Cardiac septum (tissue), 1 donor: Measurements from ENCODE around the gene DHX32. TPM values are rescaled to one million over a fixed set of nuclear protein-coding genes. Genes with fewer than 3 reads are reported as not detected.
A peak's percentile ranks its signal among the peaks of the same experiment; 100 is the strongest.
"Not testable (repeated sequence)": the region's sequence is repeated elsewhere in the genome, so short reads cannot be mapped to it uniquely, and the experiment has no call there.

Source experiments
- DNase-seq: peaks from one replicate; pipeline ENCODE4 v3.0.0-alpha.2; 2020; ENCODE audit warnings: low spot score
- intact Hi-C: fragments of 100-400 bp; cut with DNase I; formaldehyde crosslinking; loops from one replicate; pipeline ENCODE4 v1.14.0; 2022
- total RNA-seq: library from RNA; stranded (reverse); fragmentation: NEBNext Ultra II Directional; extraction: Animal tissue kit (Norgen Biotek cat#: 25700); gene quantifications from one replicate; pipeline ENCODE4 v1.2.1, GENCODE V29; 2021
- donor health status: DM: no; HTN: no; CAD: no.

The DHX32 gene
- total RNA-seq, 1 donor from 2014 or later: 45.1 TPM

DNA sequence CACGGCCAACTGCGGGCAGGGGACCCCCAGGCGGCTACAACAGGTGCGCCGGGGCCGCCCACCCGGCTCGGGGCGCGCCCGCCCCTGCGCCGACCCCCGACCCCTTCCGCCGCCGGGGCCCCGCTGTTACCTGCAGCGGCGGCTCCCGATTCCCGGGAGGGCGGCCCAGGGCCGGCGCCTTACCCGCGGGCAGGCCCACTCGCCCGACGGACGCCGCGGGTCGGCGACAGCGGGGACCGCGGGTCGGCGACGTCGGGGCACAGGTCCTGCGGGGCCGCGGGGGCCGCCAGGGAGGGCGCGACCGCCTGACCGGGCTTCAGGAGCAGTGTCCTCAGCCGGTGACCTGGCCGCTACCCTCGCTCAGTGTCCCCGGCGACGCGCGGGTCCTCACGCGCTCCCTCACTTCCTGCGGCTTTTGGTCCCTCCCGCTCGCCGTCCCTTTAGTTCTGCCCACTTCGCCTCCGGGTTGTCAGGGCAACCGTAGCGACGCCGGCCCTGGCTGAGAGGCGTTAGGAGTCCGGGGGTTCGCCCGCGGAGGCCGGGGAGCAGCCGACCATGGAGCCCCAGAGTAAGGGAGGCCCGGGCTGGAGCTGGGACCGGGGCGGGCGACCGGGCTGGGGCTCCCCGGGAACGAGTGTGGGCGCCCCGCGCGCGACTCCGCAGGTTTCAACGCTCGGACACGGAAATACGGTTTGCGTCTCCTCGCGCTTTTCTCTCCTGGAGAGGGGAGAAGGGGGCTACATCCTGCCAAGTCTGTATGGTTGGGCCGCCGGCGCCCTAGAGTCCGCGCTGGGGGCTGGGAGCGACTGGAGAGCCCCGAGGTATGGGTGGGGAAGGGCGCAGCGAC, 15.2 kb upstream of the DHX32 start, which contains the start of gene FANK1:
FANK1 (plus strand) TSS at position 477 of the 847 bp plus-strand sequence; CDS start at position 556, 79 bp downstream.
- intact Hi-C loops: not testable (repeated sequence)
- DNase-seq: peak; percentile 93

DNA sequence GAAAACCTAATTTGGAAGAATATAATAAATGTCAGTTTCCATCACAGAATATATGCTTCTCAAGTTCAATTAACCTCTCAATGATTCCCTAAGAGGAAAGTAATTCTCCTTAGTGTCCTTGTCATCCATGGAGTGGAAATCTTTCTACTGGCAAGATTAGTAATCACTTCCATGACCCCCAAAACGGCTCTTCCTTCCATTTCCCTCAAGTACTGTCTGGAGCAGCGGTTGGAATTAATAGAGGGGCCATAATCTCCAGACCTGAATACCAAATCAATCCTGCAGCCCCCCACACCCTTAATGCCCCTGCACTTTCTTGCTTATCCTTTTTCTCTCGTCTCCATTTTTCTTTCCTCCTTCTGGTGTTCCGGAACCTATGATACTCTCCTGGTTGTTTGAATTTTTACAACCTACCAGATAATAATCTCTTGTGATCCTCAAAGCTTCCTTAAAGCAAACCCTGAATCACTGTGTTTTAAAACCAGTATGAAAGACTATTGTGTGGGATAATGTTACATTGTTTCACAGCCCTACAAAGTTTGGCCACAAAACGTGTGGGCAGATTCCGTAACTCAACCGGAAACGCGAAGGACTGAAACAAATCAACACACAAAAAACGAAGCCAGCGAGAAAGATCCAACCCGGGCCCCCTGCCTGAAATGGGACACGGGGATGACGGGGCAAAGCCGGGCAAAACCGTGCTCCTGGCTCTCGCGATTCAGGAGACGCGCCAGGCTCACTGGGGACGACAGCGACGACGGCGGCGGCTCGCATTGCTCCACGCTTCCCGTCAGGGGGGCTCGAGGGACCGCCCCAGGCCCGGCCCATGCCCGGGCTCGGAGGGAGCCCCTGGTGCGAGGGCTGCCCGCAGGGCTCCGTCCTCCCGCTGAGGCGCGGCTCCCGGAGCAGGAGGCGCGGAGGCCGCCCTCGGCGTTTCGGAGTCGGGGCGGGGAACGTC, 14.3 kb upstream of the DHX32 start:
- intact Hi-C loops: not testable (repeated sequence)
- peak; percentile 86 for DNase-seq

DNA sequence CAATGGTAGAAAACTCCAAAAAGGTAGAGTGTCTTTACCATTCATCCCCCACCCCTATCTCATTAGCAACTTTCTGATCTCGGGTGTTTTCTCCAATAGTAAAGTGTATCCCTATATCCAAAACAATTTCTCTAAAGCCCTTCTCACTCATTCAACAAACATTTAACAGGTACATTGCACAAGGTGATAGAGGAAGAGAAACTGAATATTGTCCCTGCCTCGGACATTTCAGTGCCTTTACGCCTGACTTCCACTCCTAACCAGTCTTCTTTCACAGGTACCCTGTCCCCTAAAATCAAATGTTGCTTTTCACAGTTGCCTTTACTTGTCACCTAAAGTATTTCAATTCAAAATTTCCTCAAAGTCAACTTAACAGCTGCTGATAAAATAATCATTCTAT, 13.1 kb upstream of the DHX32 start:
- intact Hi-C loops, DNase-seq: not testable (repeated sequence)

DNA sequence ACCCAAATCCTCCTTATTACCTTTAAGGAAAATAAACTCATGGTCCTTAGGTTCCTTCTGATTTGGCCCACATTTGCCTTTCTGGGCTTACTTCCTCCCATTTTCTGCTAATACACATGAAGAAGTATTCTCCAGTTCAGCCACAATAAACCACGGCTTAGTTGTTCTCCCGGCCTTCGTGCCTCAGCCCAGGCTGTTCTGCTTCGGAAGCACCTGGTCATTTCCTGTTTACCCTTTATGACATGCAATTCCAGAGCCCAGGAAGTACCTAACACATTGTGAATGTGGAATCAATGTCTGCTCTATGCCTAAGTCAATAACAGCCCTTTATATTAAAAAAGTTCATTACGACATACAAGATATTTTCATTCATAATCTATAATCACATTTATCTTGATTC, 11.3 kb upstream of the DHX32 start:
- DNase-seq, intact Hi-C loops: not testable (repeated sequence)

DNA sequence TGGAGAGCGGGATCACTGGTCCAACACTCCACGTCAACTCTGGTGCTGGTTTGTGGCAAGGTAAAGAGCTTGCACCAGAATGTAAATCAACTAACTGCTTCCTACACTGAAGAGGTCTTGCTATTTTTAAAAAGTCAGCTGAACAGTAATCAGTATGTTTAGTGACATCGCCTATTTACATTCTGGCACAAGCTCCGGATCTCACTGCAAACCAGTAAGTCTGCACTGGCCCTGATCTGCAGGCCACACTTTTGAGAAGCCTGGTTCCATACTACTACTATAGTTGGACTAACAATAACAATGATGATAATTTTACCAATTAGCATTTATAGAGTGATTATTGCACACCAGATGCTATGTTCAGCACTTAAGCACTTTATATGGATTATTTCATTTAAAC, 8.3 kb upstream of the DHX32 start:
- DNase-seq, intact Hi-C loops: not testable (repeated sequence)

DNA sequence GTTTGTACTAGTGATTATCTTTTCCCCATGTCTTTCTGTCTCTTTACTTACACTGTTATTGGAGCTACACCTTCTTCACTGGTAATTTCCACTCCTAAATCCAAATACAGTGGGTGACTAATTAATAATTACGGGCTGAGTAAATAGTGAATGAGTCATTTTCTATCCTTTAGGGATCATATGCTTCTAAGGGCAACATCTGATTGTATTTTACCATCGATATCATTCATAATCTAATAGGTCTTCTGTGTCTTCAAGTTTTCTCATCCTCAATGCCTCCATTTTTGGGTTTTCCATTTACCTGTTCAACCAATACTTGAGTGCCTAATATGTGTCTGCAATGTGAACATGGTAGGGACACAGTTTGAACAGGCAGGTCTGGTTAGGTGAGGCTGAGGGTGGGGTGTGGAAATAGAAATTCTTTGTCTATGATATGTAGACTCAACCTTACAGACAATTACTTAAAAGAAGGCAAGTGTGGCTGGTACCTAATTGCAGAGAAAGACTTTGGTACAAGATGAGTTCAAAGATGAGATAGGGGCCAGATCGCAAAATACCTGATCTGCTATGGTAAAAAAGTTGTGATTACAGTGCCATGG, 5.9 kb upstream of the DHX32 start:
- no peak for DNase-seq
- intact Hi-C loops: no loop called here

DNA sequence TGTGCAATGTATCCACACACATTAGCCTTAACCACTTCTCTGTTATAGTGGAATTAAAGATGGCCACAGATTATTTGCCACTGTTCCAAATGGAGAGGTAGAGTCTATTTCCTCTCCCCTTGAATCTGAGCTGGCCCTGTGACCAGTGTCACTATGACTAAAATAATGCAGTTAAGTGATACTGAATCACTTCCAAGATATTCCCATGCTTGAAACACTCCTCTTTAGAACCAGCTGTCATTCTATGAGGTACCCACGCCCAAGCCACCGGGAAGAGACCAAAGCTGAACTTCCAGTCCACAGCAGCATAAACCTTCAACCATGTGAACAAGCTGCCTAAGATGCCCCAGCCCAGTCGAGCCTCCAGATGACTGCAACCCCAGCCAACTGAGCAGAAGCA, 2.1 kb upstream of the DHX32 start:
- no peak for DNase-seq
- intact Hi-C loops: no loop called here

DNA sequence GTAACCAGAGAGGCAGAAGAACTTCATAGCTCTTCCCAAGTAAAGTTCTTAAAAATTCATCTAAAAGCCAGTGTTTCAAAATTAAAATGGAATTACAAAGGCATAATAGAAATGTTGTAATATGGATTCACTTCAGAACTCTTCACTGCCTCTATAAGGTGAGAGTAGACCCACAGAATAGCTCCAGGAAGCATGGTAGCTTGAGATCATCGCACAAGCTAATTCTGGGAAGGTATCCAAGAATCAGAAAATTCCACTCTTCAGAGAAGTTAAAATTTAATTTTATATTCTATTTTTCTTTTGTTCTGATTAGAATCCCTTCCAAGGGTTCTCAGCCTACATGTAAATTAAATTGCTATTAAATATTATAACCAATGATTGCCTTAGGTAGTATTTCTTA, 1.5 kb upstream of the DHX32 start:
- intact Hi-C loops: no loop called here
- no peak for DNase-seq

DNA sequence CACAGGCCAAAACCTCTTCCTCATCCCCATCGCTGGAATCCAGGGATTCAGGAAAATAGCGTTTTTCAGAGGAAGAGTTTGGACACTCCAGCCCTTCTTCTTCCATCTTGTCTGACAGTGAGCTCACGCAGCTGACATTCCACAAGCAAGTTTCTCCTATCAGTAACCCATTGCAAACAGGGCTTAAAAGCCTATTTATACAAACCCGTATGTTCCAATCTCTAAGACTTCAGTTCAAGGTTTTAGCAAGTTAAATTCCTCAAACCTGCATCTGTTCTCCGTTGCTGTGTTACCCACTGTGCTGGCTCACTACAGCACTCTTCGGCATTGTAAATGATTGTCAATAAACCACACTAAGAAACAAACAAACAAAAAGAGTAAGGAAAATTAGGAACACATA, 373 bp downstream of the DHX32 start:
- intact Hi-C loops: no loop called here
- no peak for DNase-seq

DNA sequence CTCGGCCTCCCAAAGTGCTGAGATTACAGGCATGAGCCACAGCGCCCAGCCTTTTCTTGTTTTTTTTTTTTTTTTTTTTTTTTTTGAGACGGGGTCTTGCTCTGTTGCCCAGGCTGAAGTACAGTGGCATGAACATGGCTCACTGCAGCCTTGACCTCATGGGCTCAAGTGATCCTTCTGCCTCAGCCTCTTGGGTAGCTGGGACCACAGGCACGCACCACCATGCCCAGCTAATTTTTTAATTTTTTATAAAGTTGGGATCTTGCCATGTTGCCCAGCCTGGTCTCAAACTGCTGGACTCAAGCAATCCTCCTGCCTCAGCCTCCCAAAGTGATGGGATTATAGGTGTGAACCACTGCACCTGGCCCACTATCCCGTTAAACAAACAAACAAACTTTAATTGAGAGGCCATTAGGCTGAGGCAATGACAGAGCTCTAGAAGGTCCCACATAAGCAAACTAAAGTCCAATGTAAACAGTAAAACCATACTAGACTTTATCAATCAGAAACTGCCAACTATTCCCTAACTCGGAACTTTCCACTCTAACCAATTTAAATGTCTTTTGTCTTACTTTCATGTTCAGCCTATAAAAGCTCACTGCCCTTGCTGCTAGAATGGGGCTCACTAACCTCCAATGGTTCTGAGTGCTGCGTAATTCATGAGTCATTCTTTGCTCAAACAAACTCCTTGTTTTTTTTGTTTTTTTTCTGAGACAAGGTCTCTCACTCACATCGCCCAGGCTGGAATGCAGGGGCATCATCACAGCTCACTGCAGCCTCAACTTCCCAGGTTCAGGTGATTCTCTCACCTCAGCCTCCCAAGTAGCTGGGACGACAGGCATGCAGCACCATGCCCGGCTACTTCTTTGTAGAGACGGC, 1.9 kb downstream of the DHX32 start:
- intact Hi-C loops: no loop called here
- no peak for DNase-seq

DNA sequence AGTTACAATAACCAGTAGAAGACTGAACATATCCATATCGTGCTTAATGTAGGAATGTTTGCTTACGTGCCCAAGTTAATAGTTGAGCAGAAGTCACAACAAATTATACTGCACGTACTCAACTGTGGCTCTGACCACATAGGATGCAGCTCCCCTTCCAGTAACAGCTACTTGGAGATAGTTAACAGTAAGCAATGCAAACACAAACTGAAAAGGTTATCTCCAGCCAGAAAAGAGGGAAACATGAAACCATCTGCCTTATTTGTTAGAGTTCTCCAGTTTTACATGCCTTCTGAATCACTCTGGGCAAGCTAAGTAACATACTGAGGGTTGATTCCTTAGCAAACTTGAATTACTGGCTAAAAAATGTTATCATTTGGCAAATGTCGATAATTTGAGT, 9.8 kb downstream of the DHX32 start:
- intact Hi-C loops: no loop called here
- no peak for DNase-seq

DNA sequence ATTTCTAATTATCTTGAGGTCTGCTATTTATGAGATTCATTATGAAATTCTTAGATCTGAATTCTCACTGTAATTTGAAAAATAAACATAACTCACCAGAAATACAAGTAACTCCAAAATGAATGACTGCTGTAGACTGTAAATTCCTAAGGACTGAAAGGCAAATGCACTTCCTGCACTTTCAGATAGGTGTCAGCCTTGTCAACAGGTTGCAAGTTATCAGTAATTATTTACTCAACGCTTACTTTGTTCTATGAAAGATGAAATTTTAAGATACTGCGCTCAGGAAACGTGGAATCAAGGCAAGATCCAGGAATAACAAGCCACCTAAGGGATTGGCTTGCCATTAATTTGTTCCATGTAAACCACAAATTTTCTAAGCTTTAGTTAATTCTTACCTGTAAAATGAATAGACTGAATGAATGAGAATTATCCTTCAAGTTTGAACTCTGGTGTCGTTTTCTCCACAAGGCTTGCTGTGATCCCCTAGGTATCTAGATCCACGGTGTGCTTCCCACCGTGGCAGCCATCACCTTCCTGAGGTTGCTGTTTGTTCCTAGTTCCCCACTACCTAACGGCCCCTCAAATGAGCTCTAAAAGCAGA, 12.6 kb downstream of the DHX32 start:
- no peak for DNase-seq
- intact Hi-C loops: no loop called here

DNA sequence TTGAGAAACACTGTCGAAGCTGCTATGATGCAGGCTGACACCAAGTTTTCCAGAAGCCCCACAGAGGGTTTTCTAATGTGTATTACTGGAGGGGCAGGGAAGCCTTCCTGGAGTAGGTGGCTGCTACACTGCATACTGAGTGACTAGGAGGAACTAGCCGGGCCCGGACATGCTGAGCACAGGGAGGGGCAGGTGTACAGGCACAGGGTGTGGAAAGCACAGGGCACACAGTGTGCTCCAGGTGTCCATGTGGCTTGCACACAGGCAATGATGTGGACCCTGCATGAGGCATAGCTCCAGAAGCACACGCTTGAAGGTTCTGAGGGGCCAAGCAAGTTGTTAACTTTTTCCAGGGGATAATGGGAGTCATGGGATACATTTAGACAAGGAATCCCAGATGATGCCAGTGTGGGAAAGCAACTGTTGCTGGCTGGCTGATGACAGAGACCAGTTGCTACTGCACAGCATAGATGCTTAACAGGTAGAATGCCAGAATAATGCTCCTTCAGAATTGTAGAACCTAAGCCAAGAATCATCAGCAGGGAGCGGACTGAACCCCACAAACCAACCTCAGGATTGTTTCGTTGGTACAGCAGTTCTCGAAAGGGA, 14.6 kb downstream of the DHX32 start:
- no peak for DNase-seq
- intact Hi-C loops: no loop called here

DNA sequence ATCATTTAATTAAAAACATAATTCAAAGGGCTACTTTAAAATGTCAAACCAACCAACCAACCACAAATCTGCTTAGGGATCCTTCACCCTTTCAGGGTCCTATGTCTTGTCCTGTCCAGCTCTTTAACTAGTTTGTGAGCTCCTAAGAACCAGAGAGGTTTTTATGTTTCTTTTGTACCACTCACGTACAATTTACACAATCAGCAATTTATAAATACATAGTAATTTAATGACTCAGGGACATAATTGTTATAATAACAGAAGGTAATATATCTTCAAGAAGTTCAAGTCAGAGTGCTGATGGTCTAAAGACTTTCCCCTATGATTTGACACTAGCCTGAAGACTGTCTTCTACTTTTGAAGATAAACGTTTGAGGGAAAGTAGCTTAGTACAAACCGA, 16.0 kb downstream of the DHX32 start:
- intact Hi-C loops: no loop called here
- no peak for DNase-seq

DNA sequence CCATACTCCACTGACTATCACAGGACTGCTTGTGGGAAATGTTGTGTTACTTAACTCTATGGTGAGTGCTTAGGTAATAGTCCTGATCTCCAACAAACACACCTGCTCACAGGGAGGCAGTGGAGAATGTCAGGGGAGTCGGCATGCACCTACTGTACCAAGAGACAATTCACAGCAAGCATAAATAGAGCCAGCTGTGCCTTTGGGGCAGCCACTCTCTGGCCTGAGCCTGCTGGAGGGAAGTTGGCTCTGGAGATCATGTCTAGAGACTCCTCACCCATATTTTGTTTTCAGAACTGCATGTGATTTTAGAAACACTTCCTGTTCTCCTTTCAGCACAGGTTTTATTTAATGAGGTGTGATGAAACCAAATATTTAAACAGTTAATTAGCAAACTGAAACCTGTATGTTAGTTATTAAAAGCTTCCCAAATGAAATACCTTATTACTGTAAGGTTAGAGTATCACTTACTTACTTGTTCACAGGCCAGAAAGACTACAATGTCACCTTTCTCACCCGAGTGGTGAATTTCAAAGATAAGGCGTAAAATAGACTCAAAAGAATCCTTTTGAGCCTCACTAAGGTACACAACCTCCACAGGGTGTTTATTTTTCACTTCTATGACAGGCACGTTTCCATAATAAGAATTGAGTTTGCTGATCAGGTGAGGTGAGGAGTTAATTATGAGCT, 21.8 kb downstream of the DHX32 start:
- no peak for DNase-seq

DNA sequence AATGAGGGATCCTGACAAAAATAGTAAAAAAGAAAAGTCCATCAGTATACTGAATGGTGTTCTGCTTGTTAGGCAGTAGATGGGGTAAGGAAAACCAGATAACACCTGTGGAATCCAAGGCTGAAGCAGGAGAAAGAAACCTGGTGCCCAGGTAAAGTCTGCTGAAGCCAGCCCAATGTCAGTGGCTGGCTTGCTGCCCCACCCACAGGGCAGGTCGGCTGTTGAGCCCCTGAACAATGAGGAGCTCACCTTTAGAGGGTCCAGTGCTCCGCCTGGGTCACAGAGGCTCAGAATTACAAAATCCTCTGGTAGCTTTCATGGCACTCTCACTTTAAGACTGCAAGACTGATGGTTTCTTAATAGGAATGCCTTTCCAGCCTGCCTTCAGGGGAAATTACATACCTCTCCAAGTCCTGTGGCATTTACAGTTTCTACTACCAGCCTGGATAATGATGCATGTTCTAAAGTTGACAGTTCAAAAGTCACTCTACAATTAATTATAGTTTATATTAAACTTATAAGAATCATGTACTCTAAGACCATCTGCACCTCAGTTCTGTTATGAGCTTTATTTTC, 23.8 kb downstream of the DHX32 start:
- no peak for DNase-seq
- intact Hi-C loops: no loop called here

More for the DNA sequence above, 21.8 kb downstream of the DHX32 start:
- intact Hi-C loops: no loop called here

DNA sequence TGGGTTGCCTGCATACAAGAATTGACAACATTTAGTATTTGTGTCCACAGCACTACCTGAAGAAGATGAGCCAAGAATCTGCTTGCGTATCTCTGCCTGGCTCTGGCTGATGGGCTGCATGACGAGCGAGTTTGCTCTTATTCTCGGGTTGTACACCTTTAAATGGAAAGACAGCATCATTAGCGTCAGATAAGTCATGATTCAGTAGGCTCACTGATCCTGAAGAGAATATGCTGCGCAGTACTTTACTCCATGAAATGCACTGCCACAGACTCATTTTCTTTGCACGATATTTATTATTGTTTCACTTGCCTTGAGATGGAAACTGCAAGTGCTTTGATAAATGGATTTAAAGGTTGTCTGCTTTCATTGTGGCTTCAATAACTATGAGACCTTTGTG, 28.6 kb downstream of the DHX32 start:
- intact Hi-C loops: no loop called here
- no peak for DNase-seq
